GM21526 (cell line): ENCODE results near the gene SLC12A5.

Source experiments
- ATAC-seq: cut with Tn5 transposase; IDR thresholded peaks from one replicate; pipeline ENCODE4 v1.9.1; 2021; ENCODE audit warnings: moderate library complexity; ENCODE audit not compliant: unreplicated experiment, low FRiP score

Gene SLC12A5

GRCh38 chr20:46100988-46101387 is 72.0 kb downstream of the SLC12A5 start:
- ATAC-seq, result no peak

GRCh38 chr20:46101957-46102356 is 72.9 kb downstream of the SLC12A5 start:
- no peak for ATAC-seq

DNA sequence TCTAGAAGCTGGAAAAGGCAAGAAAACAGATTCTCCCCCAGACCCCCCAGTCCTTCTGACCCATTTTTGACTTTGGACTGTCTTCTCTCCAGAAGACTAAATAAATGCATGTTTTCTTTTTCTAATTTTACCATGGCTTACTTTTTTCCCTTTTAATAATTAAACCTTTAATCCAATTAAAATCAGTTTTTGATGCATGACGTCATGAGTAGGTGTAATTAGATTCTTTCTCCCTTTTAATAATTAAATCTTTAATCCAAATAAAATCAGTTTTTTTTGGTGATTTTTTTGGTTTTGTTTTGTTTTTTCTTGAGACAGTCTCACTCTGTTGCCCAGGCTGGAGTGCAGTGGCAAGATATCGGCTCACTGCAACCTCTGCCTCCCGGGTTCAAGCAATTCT is 73.9 kb downstream of the SLC12A5 start:
- ATAC-seq, result no peak

DNA sequence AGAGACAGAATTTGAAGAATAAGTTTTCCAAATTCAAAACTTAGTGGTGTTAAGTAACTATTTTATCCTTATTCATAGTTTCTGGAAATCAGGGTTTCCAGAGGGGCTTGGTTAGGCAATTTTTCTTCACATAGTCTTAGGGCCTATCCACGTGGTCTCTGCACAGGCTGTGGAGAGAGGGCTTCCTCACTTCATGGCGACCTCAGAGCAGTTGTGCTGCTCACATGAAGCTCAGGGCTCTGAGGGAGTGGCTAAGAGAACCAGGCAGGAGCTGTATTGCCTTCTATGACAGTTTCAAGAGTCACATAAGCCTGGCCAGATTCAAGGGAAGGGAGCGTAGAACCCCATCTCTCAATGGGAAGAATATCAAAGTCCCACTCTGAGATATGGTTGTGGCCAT is 75.2 kb downstream of the SLC12A5 start:
- no peak for ATAC-seq

- no peak for ATAC-seq
Measured at GRCh38 chr20:46107061-46107460, 78.0 kb downstream of the SLC12A5 start.

DNA sequence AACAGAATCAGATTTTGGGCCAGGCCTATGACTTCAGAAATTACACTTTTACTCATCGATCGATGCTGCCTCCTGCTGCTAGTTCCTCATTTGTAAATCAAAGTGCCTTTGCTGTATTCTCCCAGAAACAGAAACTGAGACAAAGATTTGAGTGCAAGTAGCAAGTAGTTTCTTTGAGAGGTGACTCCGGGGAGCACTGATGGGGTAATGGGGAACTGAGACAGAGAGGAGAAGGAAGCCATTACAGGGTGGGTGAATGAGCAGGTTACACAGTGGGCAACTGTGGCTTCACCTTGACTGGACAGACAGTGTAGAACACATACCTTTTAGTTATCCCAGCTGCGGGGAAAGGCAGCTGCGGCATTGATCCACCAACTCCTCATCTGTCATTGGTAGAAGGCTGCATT is 79.4 kb downstream of the SLC12A5 start:
- ATAC-seq, result peak; percentile 78

DNA sequence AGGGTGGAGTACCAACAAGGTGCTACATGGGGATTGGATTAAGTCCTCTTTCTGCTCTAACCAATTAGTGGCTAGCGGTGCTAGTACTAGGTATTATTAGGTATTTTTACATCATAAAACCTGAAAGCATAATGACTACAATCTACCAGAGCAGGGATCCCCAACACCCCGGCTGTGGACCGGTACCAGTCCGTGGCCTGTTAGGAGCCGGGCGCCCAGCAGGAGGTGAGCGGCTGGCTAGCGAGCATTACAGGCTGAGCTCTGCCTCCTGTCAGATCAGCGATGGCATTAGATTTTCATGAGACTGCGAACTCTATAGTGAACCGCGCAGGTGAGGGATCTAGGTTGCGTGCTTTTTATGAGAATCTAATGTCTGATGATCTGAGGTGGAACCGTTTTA is 80.0 kb downstream of the SLC12A5 start:
- no peak for ATAC-seq
